PC-3 (cell line): ENCODE data around the gene INA. TPM values are rescaled to one million over a fixed set of nuclear protein-coding genes. Genes with fewer than 3 reads are reported as not detected.
A peak's percentile ranks its signal among the peaks of the same experiment; 100 is the strongest.

Experiments used
- ATAC-seq: fragments of 200-7000 bp; cut with Tn5 transposase; 2 replicates; pipeline ENCODE4 v1.9.1; 2020; ENCODE audit warnings: mild to moderate bottlenecking, moderate library complexity
- BruUV-seq: library from RNA; stranded (reverse); fragments of 400-500 nt; replicated peaks from 2 replicates; lab custom pipeline; 2021; lab: Mats Ljungman, UMichigan
- CTCF ChIA-PET: fragments of 300-600 bp; sonication (Branson Sonifier 250); formaldehyde crosslinking; loops from one replicate; lab custom pipeline; 2022; ENCODE audit warnings: antibody characterized with exemption; lab: Charles Lee
- POLR2A ChIA-PET: fragments of 300-600 bp; sonication (Branson Sonifier 250); formaldehyde crosslinking; loops from one replicate; lab custom pipeline; 2022; ENCODE audit warnings: antibody characterized with exemption; ENCODE audit not compliant: unreplicated experiment; lab: Charles Lee
- DNase-seq: peaks from one replicate; pipeline ENCODE4 v3.0.0-alpha.2; 2015
- H2AFZ ChIP-seq: fragments of 300-600 bp; sonication (generic); 2 replicates; pipeline ENCODE4 v1.6.0; 2016; ENCODE audit warnings: antibody characterized with exemption, low read length
- H3F3A ChIP-seq: fragments of 300-600 bp; sonication (generic); one replicate; pipeline ENCODE4 v1.6.0; 2017; ENCODE audit warnings: antibody characterized with exemption, low read length, control low read depth, mild to moderate bottlenecking; ENCODE audit not compliant: unreplicated experiment
- H3K27ac ChIP-seq: fragments of 300-600 bp; sonication (generic); 2 replicates; pipeline ENCODE4 v1.5.1; 2016; ENCODE audit warnings: mild to moderate bottlenecking, low read length
- H3K27me3 ChIP-seq: fragments of 300-600 bp; sonication (generic); 2 replicates; pipeline ENCODE4 v1.6.1; 2016; ENCODE audit warnings: low read length, mixed read lengths
- H3K36me3 ChIP-seq: fragments of 300-600 bp; sonication (generic); 2 replicates; pipeline ENCODE4 v1.6.1; 2016; ENCODE audit warnings: low read depth, mixed run types, low read length, mixed read lengths
- H3K4me1 ChIP-seq: fragments of 300-600 bp; sonication (generic); 2 replicates; pipeline ENCODE4 v1.5.1; 2016; ENCODE audit warnings: low read length; ENCODE audit not compliant: insufficient read depth
- H3K4me2 ChIP-seq: fragments of 300-600 bp; sonication (generic); 2 replicates; pipeline ENCODE4 v1.6.0; 2016; ENCODE audit warnings: low read length
- H3K4me3 ChIP-seq: fragments of 300-600 bp; sonication (generic); 2 replicates; pipeline ENCODE4 v1.5.1; 2016; ENCODE audit warnings: mild to moderate bottlenecking, low read length, mixed read lengths
- H3K79me2 ChIP-seq: fragments of 300-600 bp; sonication (generic); 2 replicates; pipeline ENCODE4 v1.6.1; 2017; ENCODE audit warnings: low read length, mixed read lengths
- H3K9ac ChIP-seq: fragments of 300-600 bp; sonication (generic); 2 replicates; pipeline ENCODE4 v1.6.0; 2016; ENCODE audit warnings: mild to moderate bottlenecking, low read length
- H3K9me2 ChIP-seq: fragments of 300-600 bp; sonication (generic); replicated peaks from 2 replicates; pipeline ENCODE4 v1.6.1; 2016; ENCODE audit warnings: mixed run types, low read length, mixed read lengths
- H3K9me3 ChIP-seq: fragments of 300-600 bp; sonication (generic); 2 replicates; pipeline ENCODE4 v1.6.1; 2016; ENCODE audit warnings: low read length, mixed read lengths
- H4K20me1 ChIP-seq: fragments of 300-600 bp; sonication (generic); 2 replicates; pipeline ENCODE4 v1.6.1; 2016; ENCODE audit warnings: low read length, mixed read lengths
- EZH2 ChIP-seq: fragments of 300-600 bp; sonication (generic); IDR thresholded peaks from one replicate; pipeline ENCODE4 v1.6.1; 2017; ENCODE audit warnings: antibody characterized with exemption, mild to moderate bottlenecking, low read length; ENCODE audit not compliant: unreplicated experiment
- EZH2phosphoT487 ChIP-seq: fragments of 300-600 bp; sonication (generic); IDR thresholded peaks from 2 replicates; pipeline ENCODE4 v1.6.1; 2018; ENCODE audit warnings: mild to moderate bottlenecking, antibody characterized with exemption, low read length, borderline replicate concordance
- intact Hi-C: fragments of 100-400 bp; cut with micrococcal nuclease; formaldehyde crosslinking; loops from 2 replicates; pipeline ENCODE4 v1.9.0; 2023
- total RNA-seq: library from RNA; depleted of rRNA; stranded (reverse); fragments of >200 nt; gene quantifications from 2 replicates; pipeline ENCODE4 v1.2.3, GENCODE V29; 2014
- TF ChIP-seq, protein P1 (sequence below): fragments of 300-600 bp; sonication (generic); conservative IDR thresholded peaks from 2 replicates; pipeline ENCODE4 v1.5.1; 2017; ENCODE audit warnings: antibody characterized with exemption, low read depth, mild to moderate bottlenecking, low read length

The INA gene
- total RNA-seq, 1 experiment from 2014 or later = not detected

DNA sequence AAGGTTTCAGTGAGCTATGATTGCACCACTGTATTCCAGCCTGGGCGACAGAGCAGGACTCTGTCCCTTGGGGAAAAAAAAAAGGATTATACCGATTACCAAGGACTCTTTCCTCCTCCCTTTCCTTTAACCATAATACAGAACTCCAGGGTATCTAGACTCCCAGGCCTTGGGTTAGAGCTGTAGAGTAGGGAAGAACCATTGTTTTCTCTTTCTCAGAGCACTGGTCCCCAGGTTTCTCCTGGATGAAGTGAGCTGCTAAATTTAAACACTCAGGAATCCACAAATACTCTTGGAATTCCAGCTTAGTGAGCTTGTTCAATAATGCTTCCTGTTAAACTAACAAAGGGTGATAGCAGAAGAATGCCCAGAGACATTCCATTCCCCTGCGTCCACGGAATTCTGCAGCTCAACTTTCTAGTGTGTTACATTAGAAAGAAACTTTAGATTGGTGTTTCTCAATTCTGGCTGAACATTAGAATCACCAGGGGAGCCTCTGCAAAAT is 45.8 kb upstream of the INA start:
- intact Hi-C loops = no loop called here
- ATAC-seq = peak; percentile 67
- Histone ChIP-seq H3K27me3 (no peaks in the 10 kb centered on the region), H3K9me2 (no peaks in the 10 kb centered on the region), H3K79me2 (no peaks in the 10 kb centered on the region), H2AFZ (no peak overlapping the region), H3K36me3 (no peaks in the 10 kb centered on the region), H3K9me3 (no peaks in the 10 kb centered on the region), H3K4me2 (peak overlapping the region; percentile 64), H4K20me1 (no peaks in the 10 kb centered on the region), H3K4me1 (peaks cover 55% of the 10 kb centered on the region), H3F3A (peaks cover 8% of the 10 kb centered on the region), H3K9ac (peak overlapping the region; percentile 30), H3K4me3 (peak overlapping the region; percentile 22; the same call in 1 of the 2 replicates), H3K27ac (peak overlapping the region; percentile 88)
- TF ChIP-seq, protein P1, sequence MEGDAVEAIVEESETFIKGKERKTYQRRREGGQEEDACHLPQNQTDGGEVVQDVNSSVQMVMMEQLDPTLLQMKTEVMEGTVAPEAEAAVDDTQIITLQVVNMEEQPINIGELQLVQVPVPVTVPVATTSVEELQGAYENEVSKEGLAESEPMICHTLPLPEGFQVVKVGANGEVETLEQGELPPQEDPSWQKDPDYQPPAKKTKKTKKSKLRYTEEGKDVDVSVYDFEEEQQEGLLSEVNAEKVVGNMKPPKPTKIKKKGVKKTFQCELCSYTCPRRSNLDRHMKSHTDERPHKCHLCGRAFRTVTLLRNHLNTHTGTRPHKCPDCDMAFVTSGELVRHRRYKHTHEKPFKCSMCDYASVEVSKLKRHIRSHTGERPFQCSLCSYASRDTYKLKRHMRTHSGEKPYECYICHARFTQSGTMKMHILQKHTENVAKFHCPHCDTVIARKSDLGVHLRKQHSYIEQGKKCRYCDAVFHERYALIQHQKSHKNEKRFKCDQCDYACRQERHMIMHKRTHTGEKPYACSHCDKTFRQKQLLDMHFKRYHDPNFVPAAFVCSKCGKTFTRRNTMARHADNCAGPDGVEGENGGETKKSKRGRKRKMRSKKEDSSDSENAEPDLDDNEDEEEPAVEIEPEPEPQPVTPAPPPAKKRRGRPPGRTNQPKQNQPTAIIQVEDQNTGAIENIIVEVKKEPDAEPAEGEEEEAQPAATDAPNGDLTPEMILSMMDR = no peak
- no peak for TF ChIP-seq EZH2
- TF ChIP-seq EZH2phosphoT487 = no peak
- DNase-seq = peak; percentile 94
- CTCF ChIA-PET = interaction anchor here (0.5 to 0.8 kb wide), 4 partner anchors 39 to 67 kb away, joined by 3 read pairs; no protein-coding TSS in a partner anchor
- TSS peak; percentile 73 for BruUV-seq
- POLR2A ChIA-PET = interaction anchor here (0.6 to 1.5 kb wide), 5 partner anchors 10 to 46 kb away, joined by 3 to 9 read pairs (median 7); partner anchors contain the start of gene NT5C2

DNA sequence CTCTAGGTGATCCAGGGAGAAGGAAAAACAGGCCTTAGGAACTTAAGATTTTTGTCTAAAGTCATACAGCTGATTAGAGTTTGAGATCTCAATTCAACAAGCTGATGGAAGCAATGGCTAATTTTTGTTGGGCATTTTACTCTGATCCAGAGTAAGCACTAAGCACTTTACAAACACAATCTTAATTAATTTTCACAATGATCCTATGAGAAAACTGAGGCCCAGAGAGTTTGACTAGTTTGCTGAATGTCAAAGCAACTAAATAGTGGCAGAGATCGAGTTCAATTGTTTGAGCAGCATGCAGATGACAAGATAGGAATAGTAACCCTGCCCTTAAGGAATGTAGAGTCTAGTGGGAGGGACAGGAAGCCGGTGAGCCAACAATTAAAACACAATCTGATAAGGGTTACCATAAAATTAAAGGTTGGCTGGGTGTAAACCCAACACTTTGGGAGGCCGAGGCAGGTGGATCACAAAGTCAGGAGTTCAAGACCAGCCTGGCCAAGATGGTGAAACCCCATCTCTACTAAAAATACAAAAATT is 44.7 kb upstream of the INA start:
- Histone ChIP-seq H3K4me1 (peaks cover 49% of the 10 kb centered on the region), H3K9me3 (no peaks in the 10 kb centered on the region), H3F3A (peaks cover 8% of the 10 kb centered on the region), H3K9ac (peak overlapping the region; percentile 5; the same call in 1 of the 2 replicates), H3K79me2 (no peaks in the 10 kb centered on the region), H3K4me2 (peak overlapping the region; percentile 64), H3K27ac (peak overlapping the region; percentile 88), H3K36me3 (no peaks in the 10 kb centered on the region), H3K9me2 (no peaks in the 10 kb centered on the region), H3K27me3 (no peaks in the 10 kb centered on the region), H3K4me3 (no peak overlapping the region), H4K20me1 (no peaks in the 10 kb centered on the region), H2AFZ (no peak overlapping the region)
- ChIA-PET POLR2A (interaction anchor here (0.5 kb wide), 1 partner anchor 63 kb away, joined by 3 read pairs; no protein-coding TSS in a partner anchor), CTCF (no interaction called here)
- peak; percentile 64 for DNase-seq
- ATAC-seq = peak; percentile 10; the same call in 1 of the 2 replicates
- no peak for TF ChIP-seq EZH2phosphoT487
- TF ChIP-seq EZH2 = no peak
- BruUV-seq = TSS peak; percentile 59
- intact Hi-C loops = no loop called here

DNA sequence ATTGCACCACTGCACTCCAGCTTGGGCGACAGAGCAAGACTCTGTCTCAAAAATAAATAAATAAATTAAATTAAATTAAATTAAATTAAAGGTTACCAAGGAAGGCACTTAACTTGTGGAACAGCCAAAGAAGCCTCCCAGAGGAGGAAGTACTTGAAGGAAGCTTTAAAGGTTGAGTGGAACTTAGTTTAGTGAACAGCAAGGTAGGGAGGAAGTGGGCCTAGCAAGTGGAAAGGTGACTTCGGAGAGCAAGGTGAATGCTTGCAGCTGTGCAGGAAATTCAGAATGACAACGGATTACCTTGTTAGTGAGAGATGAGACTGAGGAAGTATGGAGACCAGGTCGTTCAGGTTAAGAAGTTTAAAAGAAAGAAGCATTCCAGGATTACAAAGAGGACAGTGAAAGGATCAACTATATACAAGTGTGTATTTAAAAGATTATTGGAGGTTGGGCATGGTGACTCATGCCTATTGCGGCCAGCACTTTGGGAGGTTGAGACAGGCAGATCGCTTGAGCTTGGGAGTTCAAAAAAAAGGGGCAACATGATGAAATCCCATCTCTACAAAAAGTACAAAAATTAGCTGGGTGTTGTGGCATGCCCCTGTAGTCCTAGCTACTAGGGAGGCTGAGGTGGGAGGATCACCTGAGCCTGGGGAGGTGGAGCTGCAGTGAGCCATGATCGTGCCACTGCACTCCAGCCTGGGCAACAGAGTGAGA is 44.0 kb upstream of the INA start:
- Histone ChIP-seq H2AFZ (peak overlapping the region; percentile 48; the same call in 1 of the 2 replicates), H3K36me3 (no peaks in the 10 kb centered on the region), H3K4me2 (peak overlapping the region; percentile 42), H3K4me3 (no peak overlapping the region), H3K27me3 (no peaks in the 10 kb centered on the region), H3K79me2 (no peaks in the 10 kb centered on the region), H3K9ac (peak overlapping the region; percentile 33; the same call in 1 of the 2 replicates), H3K9me3 (no peaks in the 10 kb centered on the region), H4K20me1 (no peaks in the 10 kb centered on the region), H3K27ac (peak overlapping the region; percentile 88), H3K9me2 (no peaks in the 10 kb centered on the region), H3K4me1 (peaks cover 43% of the 10 kb centered on the region), H3F3A (peaks cover 8% of the 10 kb centered on the region)
- ATAC-seq (peak; percentile 60), DNase-seq (peak; percentile 89)
- intact Hi-C loops = loop anchor here (1.0 kb wide), 2 partner anchors 8 to 41 kb away; no protein-coding TSS in a partner anchor
- ChIA-PET CTCF (interaction anchor here (0.6 kb wide), 1 partner anchor 41 kb away, joined by 4 read pairs; no protein-coding TSS in a partner anchor), POLR2A (interaction anchor here (0.5 to 0.7 kb wide), 3 partner anchors 41 to 111 kb away, joined by 3 to 4 read pairs (median 3); no protein-coding TSS in a partner anchor)
- no TSS peak for BruUV-seq
- no peak for TF ChIP-seq EZH2phosphoT487
- TF ChIP-seq EZH2 = no peak
- TF ChIP-seq, protein P1 = no peak
